ENCODE data around the gene WHAMM.

- TF ChIP-seq CTCF (conservative IDR thresholded peaks at IDR 0.05; ENCODE audit: low read length) (no peak), EZH2phosphoT487 (IDR thresholded peaks at IDR 0.05; ENCODE audit: borderline replicate concordance, low read depth, low read length) (no peak)
Observed at GRCh38 chr15:82878325-82878724, 68.9 kb downstream of the WHAMM start.
